Measurements from ENCODE around the gene FAM177B.
A peak's percentile ranks its signal among the peaks of the same experiment; 100 is the strongest.

The FAM177B gene

GRCh38 chr1:222794656-222795474 is 57.9 kb downstream of the FAM177B start:
- DNase-seq, result peak; percentile 31
- H3K27me3 ChIP-seq (ENCODE audit: insufficient read depth, low read length, poor library complexity), result no peaks in the 10 kb centered on the region
- no peaks in the 10 kb centered on the region for H3K79me1 ChIP-seq (ENCODE audit: low read length)
- no peak overlapping the region for H4K5ac ChIP-seq (ENCODE audit: low read length)
- WGBS (ENCODE audit: extremely low coverage, insufficient coverage, low lambda C conversion rate), result no CpG with 5 or more reads among the region's 6 CpGs
- no peak overlapping the region for H3K27ac ChIP-seq (ENCODE audit: low read depth, low read length)
- H2BK15ac ChIP-seq (replicated peaks; ENCODE audit: low read depth), result no peak overlapping the region
- no peak overlapping the region for H3K9ac ChIP-seq (ENCODE audit: low read length)
- no peak overlapping the region for H3K4me2 ChIP-seq (ENCODE audit: low read length)
- no peak overlapping the region for H3K23ac ChIP-seq (ENCODE audit: low read length)
- H2BK5ac ChIP-seq (ENCODE audit: low read length), result no peak overlapping the region
- H4K8ac ChIP-seq (ENCODE audit: low read depth, low read length), result no peak overlapping the region
- no peak overlapping the region for H2AK5ac ChIP-seq (ENCODE audit: low read length)
- no peaks in the 10 kb centered on the region for H3K79me2 ChIP-seq (ENCODE audit: control insufficient read depth, insufficient read depth, low read length)
- no peaks in the 10 kb centered on the region for H3K36me3 ChIP-seq (ENCODE audit: control insufficient read depth, insufficient read depth, low read length)
- no peak overlapping the region for H3K56ac ChIP-seq (ENCODE audit: low read length)
- no peak overlapping the region for H3K18ac ChIP-seq (ENCODE audit: low read length)
- no peak overlapping the region for H3K4me3 ChIP-seq (ENCODE audit: low read length)
- no peak overlapping the region for H2BK120ac ChIP-seq (ENCODE audit: low read depth, low read length)
- H3K4ac ChIP-seq (ENCODE audit: low read depth, low read length), result no peak overlapping the region
- H3K4me1 ChIP-seq (ENCODE audit: control insufficient read depth, low read depth, low read length), result no peaks in the 10 kb centered on the region

GRCh38 chr1:222798116-222798515 is 61.1 kb downstream of the FAM177B start:
- Histone ChIP-seq H3K27me3 (ENCODE audit: insufficient read depth, low read length, poor library complexity) (no peaks in the 10 kb centered on the region), H3K4ac (ENCODE audit: low read depth, low read length) (no peak overlapping the region), H2BK5ac (ENCODE audit: low read length) (no peak overlapping the region), H4K5ac (ENCODE audit: low read length) (no peak overlapping the region), H3K9ac (ENCODE audit: low read length) (no peak overlapping the region), H3K27ac (ENCODE audit: low read depth, low read length) (no peak overlapping the region), H3K23ac (ENCODE audit: low read length) (no peak overlapping the region), H3K36me3 (ENCODE audit: control insufficient read depth, insufficient read depth, low read length) (no peaks in the 10 kb centered on the region), H4K8ac (ENCODE audit: low read depth, low read length) (no peak overlapping the region), H3K4me3 (ENCODE audit: low read length) (no peak overlapping the region), H3K79me1 (ENCODE audit: low read length) (no peaks in the 10 kb centered on the region), H2BK15ac (replicated peaks; ENCODE audit: low read depth) (no peak overlapping the region), H2BK120ac (ENCODE audit: low read depth, low read length) (no peak overlapping the region), H3K4me1 (ENCODE audit: control insufficient read depth, low read depth, low read length) (no peaks in the 10 kb centered on the region), H3K56ac (ENCODE audit: low read length) (no peak overlapping the region), H2AK5ac (ENCODE audit: low read length) (no peak overlapping the region), H3K4me2 (ENCODE audit: low read length) (no peak overlapping the region), H3K18ac (ENCODE audit: low read length) (no peak overlapping the region), H3K79me2 (ENCODE audit: control insufficient read depth, insufficient read depth, low read length) (no peaks in the 10 kb centered on the region)
- no peak for DNase-seq

DNA sequence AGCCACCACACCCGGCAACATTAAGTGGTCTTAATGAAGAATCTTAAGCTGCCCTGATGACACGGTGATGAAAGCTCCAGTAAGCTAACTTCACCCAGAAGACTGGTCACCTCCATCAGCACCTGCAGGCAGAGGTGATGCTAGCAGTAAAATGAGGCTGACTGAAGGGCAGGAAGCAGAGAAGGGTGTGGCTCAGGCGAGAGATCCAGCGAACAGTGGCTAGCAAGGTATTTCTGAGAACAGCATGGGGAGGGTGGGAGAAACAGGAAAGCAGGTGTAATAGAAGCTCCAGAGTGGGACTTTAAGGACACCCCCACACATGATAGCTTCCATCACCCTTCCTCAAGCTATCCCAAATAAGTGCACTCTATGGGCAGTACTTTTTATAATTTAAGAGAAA is 62.0 kb downstream of the FAM177B start:
- Histone ChIP-seq H3K27ac (ENCODE audit: low read depth, low read length) (no peak overlapping the region), H3K23ac (ENCODE audit: low read length) (no peak overlapping the region), H3K79me2 (ENCODE audit: control insufficient read depth, insufficient read depth, low read length) (no peaks in the 10 kb centered on the region), H3K56ac (ENCODE audit: low read length) (no peak overlapping the region), H3K4me2 (ENCODE audit: low read length) (no peak overlapping the region), H2BK15ac (replicated peaks; ENCODE audit: low read depth) (no peak overlapping the region), H4K8ac (ENCODE audit: low read depth, low read length) (no peak overlapping the region), H3K4me1 (ENCODE audit: control insufficient read depth, low read depth, low read length) (no peaks in the 10 kb centered on the region), H3K79me1 (ENCODE audit: low read length) (no peaks in the 10 kb centered on the region), H3K4me3 (ENCODE audit: low read length) (no peak overlapping the region), H3K9ac (ENCODE audit: low read length) (no peak overlapping the region), H3K27me3 (ENCODE audit: insufficient read depth, low read length, poor library complexity) (no peaks in the 10 kb centered on the region), H3K4ac (ENCODE audit: low read depth, low read length) (no peak overlapping the region), H4K5ac (ENCODE audit: low read length) (no peak overlapping the region), H2BK5ac (ENCODE audit: low read length) (no peak overlapping the region), H3K18ac (ENCODE audit: low read length) (no peak overlapping the region), H2BK120ac (ENCODE audit: low read depth, low read length) (no peak overlapping the region), H2AK5ac (ENCODE audit: low read length) (no peak overlapping the region), H3K36me3 (ENCODE audit: control insufficient read depth, insufficient read depth, low read length) (no peaks in the 10 kb centered on the region)
- WGBS (ENCODE audit: extremely low coverage, insufficient coverage, low lambda C conversion rate), result no CpG with 5 or more reads among the region's 4 CpGs
- DNase-seq, result no peak
